ENCODE measurements around the gene OIT3. TPM values are rescaled to one million over a fixed set of nuclear protein-coding genes. Genes with fewer than 3 reads are reported as not detected.
A peak's percentile ranks its signal among the peaks of the same experiment; 100 is the strongest.

OIT3 gene
- total RNA-seq, result not detected

GRCh38 chr10:72893136-72893798, at the start of gene OIT3:
OIT3 (plus strand) TSS chr10:72893739; CDS start chr10:72893799, 60 bp downstream.
- no peak for DNase-seq (ENCODE audit: low read depth in 2 of 3, low spot score in 2 of 3)

- DNase-seq (ENCODE audit: low read depth in 2 of 3, low spot score in 2 of 3), result no peak
Observed at GRCh38 chr10:72846238-72846637, 47.3 kb upstream of the OIT3 start.

- no peak for DNase-seq (ENCODE audit: low read depth in 2 of 3, low spot score in 2 of 3)
Observed at GRCh38 chr10:72847681-72848080, 45.9 kb upstream of the OIT3 start.

GRCh38 chr10:72850861-72851260, 42.7 kb upstream of the OIT3 start:
- DNase-seq (ENCODE audit: low read depth in 2 of 3, low spot score in 2 of 3), result no peak

GRCh38 chr10:72851509-72851908, 42.0 kb upstream of the OIT3 start:
- DNase-seq (ENCODE audit: low read depth in 2 of 3, low spot score in 2 of 3), result no peak

- peak in 1 of 3 donors; percentile 34 for DNase-seq (ENCODE audit: low read depth in 2 of 3, low spot score in 2 of 3)
Observed at GRCh38 chr10:72852508-72852907, 41.0 kb upstream of the OIT3 start.

GRCh38 chr10:72855129-72855528, 38.4 kb upstream of the OIT3 start:
- DNase-seq (ENCODE audit: low read depth in 2 of 3, low spot score in 2 of 3), result no peak

- no peak for DNase-seq (ENCODE audit: low read depth in 2 of 3, low spot score in 2 of 3)
Observed at GRCh38 chr10:72855790-72856189, 37.7 kb upstream of the OIT3 start.

- no peak for DNase-seq (ENCODE audit: low read depth in 2 of 3, low spot score in 2 of 3)
Observed at GRCh38 chr10:72858067-72858466, 35.5 kb upstream of the OIT3 start.

GRCh38 chr10:72862957-72863356, 30.6 kb upstream of the OIT3 start:
- DNase-seq (ENCODE audit: low read depth in 2 of 3, low spot score in 2 of 3), result no peak

- peak in 2 of 3 donors; percentile 19 to 54 for DNase-seq (ENCODE audit: low read depth in 2 of 3, low spot score in 2 of 3)
Observed at GRCh38 chr10:72875250-72876055, 18.1 kb upstream of the OIT3 start.

GRCh38 chr10:72879245-72879644, 14.3 kb upstream of the OIT3 start:
- peak in 1 of 3 donors; percentile 7 for DNase-seq (ENCODE audit: low read depth in 2 of 3, low spot score in 2 of 3)

GRCh38 chr10:72881291-72881690, 12.2 kb upstream of the OIT3 start:
- no peak for DNase-seq (ENCODE audit: low read depth in 2 of 3, low spot score in 2 of 3)

GRCh38 chr10:72883861-72884260, 9.7 kb upstream of the OIT3 start:
- DNase-seq (ENCODE audit: low read depth in 2 of 3, low spot score in 2 of 3), result no peak

GRCh38 chr10:72885953-72886352, 7.6 kb upstream of the OIT3 start:
- no peak for DNase-seq (ENCODE audit: low read depth in 2 of 3, low spot score in 2 of 3)

- DNase-seq (ENCODE audit: low read depth in 2 of 3, low spot score in 2 of 3), result no peak
Observed at GRCh38 chr10:72886621-72887020, 6.9 kb upstream of the OIT3 start.

- DNase-seq (ENCODE audit: low read depth in 2 of 3, low spot score in 2 of 3), result peak in 2 of 3 donors; percentile 5 to 27
Observed at GRCh38 chr10:72887043-72887442, 6.5 kb upstream of the OIT3 start.

GRCh38 chr10:72888151-72888638, 5.3 kb upstream of the OIT3 start:
- no peak for DNase-seq (ENCODE audit: low read depth in 2 of 3, low spot score in 2 of 3)

- no peak for DNase-seq (ENCODE audit: low read depth in 2 of 3, low spot score in 2 of 3)
Observed at GRCh38 chr10:72889391-72889831, 4.1 kb upstream of the OIT3 start.

GRCh38 chr10:72890086-72890485, 3.5 kb upstream of the OIT3 start:
- DNase-seq (ENCODE audit: low read depth in 2 of 3, low spot score in 2 of 3), result no peak

GRCh38 chr10:72895236-72895850, 1.8 kb downstream of the OIT3 start:
- no peak for DNase-seq (ENCODE audit: low read depth in 2 of 3, low spot score in 2 of 3)

Measured in hematopoietic multipotent progenitor cell (in vitro differentiated cells).